Liver (tissue), 9 donors: ENCODE measurements around the gene KIAA1614. TPM values are rescaled to one million over a fixed set of nuclear protein-coding genes. Genes with fewer than 3 reads are reported as not detected.

Experiments used
- DNase-seq: peaks from one replicate; pipeline ENCODE4 v3.0.0-alpha.2; 2017; ENCODE audit warnings: low spot score
- H3K27ac ChIP-seq, 2 donors: one replicate each; pipeline ENCODE4 v1.7.0; 2013; ENCODE audit warnings: inconsistent platforms in 2 of 2, low read length in 2 of 2, control low read depth in 1 of 2, low read depth in 1 of 2, mild to moderate bottlenecking in 1 of 2
- H3K27me3 ChIP-seq, 4 donors: one replicate each; pipeline versions ENCODE4 v1.6.1 to v1.7.0; 2013; ENCODE audit warnings: low read length in 3 of 4, inconsistent platforms in 1 of 4, mild to moderate bottlenecking in 1 of 4, moderate library complexity in 1 of 4; ENCODE audit not compliant: control insufficient read depth in 4 of 4, insufficient read depth in 4 of 4
- H3K36me3 ChIP-seq, 4 donors: one replicate each; pipeline versions ENCODE4 v1.6.1 to v1.7.0; 2013; ENCODE audit warnings: low read length in 3 of 4, mild to moderate bottlenecking in 3 of 4, low read depth in 1 of 4, moderate library complexity in 1 of 4; ENCODE audit not compliant: control insufficient read depth in 4 of 4, insufficient read depth in 3 of 4
- H3K4me1 ChIP-seq, 4 donors: one replicate each; pipeline versions ENCODE4 v1.6.1 to v1.7.0; 2013; ENCODE audit warnings: low read length in 3 of 4, mild to moderate bottlenecking in 3 of 4, moderate library complexity in 1 of 4; ENCODE audit not compliant: control insufficient read depth in 4 of 4, insufficient read depth in 4 of 4
- H3K4me3 ChIP-seq, 3 donors: one replicate each; pipeline versions ENCODE4 v1.6.1 to v1.7.0; 2013; ENCODE audit warnings: low read length in 3 of 3, control low read depth in 1 of 3, low read depth in 1 of 3, mild to moderate bottlenecking in 1 of 3
- H3K9ac ChIP-seq, 2 donors: one replicate each; pipeline ENCODE4 v1.7.0; 2013; ENCODE audit warnings: low read length in 2 of 2, mild to moderate bottlenecking in 2 of 2, moderate library complexity in 2 of 2, control low read depth in 1 of 2, low read depth in 1 of 2
- H3K9me3 ChIP-seq, 4 donors: one replicate each; pipeline versions ENCODE4 v1.6.1 to v1.7.0; 2013; ENCODE audit warnings: low read length in 3 of 4; ENCODE audit not compliant: control insufficient read depth in 4 of 4
- EGR1 ChIP-seq, 2 donors: IDR thresholded peaks; 2 replicates each; pipeline ENCODE4 v1.6.1; 2016 to 2018; ENCODE audit warnings: antibody characterized with exemption in 2 of 2, low read depth in 2 of 2
- FOXA1 ChIP-seq: IDR thresholded peaks from 2 replicates; pipeline ENCODE4 v1.6.1; 2016; ENCODE audit warnings: antibody characterized with exemption
- GABPA ChIP-seq, 2 donors: IDR thresholded peaks in 1 of 2; conservative IDR thresholded peaks in 1 of 2; 2 replicates each; pipeline ENCODE4 v1.6.1; 2016; ENCODE audit warnings: antibody characterized with exemption in 2 of 2, mild to moderate bottlenecking in 1 of 2, moderate library complexity in 1 of 2
- HNF4G ChIP-seq: IDR thresholded peaks from 2 replicates; pipeline ENCODE4 v1.6.1; 2016; ENCODE audit warnings: antibody characterized with exemption
- MAX ChIP-seq: IDR thresholded peaks from 2 replicates; pipeline ENCODE4 v1.6.1; 2016; ENCODE audit warnings: antibody characterized with exemption
- NR2F2 ChIP-seq: IDR thresholded peaks from 2 replicates; pipeline ENCODE4 v1.6.1; 2016; ENCODE audit warnings: antibody characterized with exemption
- RAD21 ChIP-seq, 2 donors: IDR thresholded peaks; 2 replicates each; pipeline ENCODE4 v1.6.1; 2016; ENCODE audit warnings: antibody characterized with exemption in 2 of 2, mild to moderate bottlenecking in 2 of 2
- REST ChIP-seq: IDR thresholded peaks from 2 replicates; pipeline ENCODE4 v1.6.1; 2016; ENCODE audit warnings: antibody characterized with exemption, mild to moderate bottlenecking
- RXRA ChIP-seq, 2 donors: IDR thresholded peaks; 2 replicates each; pipeline ENCODE4 v1.6.1; 2017 to 2018; ENCODE audit warnings: antibody characterized with exemption in 2 of 2, mild to moderate bottlenecking in 1 of 2
- SP1 ChIP-seq: IDR thresholded peaks from 2 replicates; pipeline ENCODE4 v1.6.1; 2018; ENCODE audit warnings: antibody characterized with exemption, mild to moderate bottlenecking
- TAF1 ChIP-seq: conservative IDR thresholded peaks from 2 replicates; pipeline ENCODE4 v1.6.1; 2016; ENCODE audit warnings: antibody characterized with exemption, mild to moderate bottlenecking
- YY1 ChIP-seq: IDR thresholded peaks from 2 replicates; pipeline ENCODE4 v1.6.1; 2016; ENCODE audit warnings: antibody characterized with exemption, mild to moderate bottlenecking
- WGBS: extraction: QIAGEN DNeasy Blood & Tissue Kit; methylation state at CpG from one replicate; pipeline ENCODE4 v1.1.7; 2013; 5-methylcytosine and 5-hydroxymethylcytosine counted together
- polyA plus RNA-seq, 2 donors: library from polyadenylated mRNA; stranded (reverse) in 1 of 2; unstranded in 1 of 2; fragments of 200-250 nt in 1 of 2; fragments of >200 nt in 1 of 2; fragmentation: Nextera tagmentation in 1 of 2; extraction: Ambion mirVana in 1 of 2; gene quantifications; one replicate each; pipeline versions ENCODE4 v1.2.1 to v1.2.3, GENCODE V29; 2013 to 2015
- total RNA-seq, 2 donors: library from RNA; depleted of rRNA; stranded (reverse); fragments of >200 nt; gene quantifications; one replicate each; pipeline ENCODE4 v1.2.3, GENCODE V29; 2014
- TF ChIP-seq, protein P1 (sequence below): IDR thresholded peaks from 2 replicates; pipeline ENCODE4 v1.6.1; 2016; ENCODE audit warnings: antibody characterized with exemption
- TF ChIP-seq, protein P2 (sequence below): fragments of 150-350 bp; IDR thresholded peaks from 2 replicates; pipeline ENCODE4 v1.5.1; 2017; ENCODE audit warnings: improper control_type of control experiment, low read depth, low read length; ENCODE audit not compliant: missing input control
- donor health status: healthy.
- donor health status: healthy.
- donor health status: healthy.
- donor health status: healthy.
- donor health status: healthy.

Gene KIAA1614
- total and polyA plus RNA-seq, 4 donors: 0.21 to 1.1 (median 0.40) TPM

DNA sequence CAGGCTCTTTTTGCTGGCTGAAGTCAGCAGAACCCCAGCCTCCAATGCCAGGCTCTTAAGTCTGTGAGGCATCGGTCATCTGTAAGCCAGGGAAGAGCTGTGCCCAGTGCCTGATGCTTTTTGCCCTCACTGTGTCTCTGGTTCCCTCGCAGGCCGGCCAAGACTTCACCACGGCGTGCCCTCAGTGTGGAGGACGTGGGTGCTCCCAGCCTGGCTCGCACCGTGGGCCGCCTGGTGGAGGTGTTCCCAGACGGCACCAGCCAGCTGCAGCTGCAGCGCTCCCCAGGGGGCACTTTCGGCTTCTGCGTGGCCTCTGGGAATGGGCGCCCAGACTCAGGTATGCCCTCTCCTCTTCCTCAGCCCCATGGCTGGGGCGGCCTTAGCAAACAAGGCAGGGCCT is 32.5 kb downstream of the KIAA1614 start:
- TF ChIP-seq, protein P1, sequence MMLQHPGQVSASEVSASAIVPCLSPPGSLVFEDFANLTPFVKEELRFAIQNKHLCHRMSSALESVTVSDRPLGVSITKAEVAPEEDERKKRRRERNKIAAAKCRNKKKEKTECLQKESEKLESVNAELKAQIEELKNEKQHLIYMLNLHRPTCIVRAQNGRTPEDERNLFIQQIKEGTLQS: no peak
- TF ChIP-seq, protein P2, sequence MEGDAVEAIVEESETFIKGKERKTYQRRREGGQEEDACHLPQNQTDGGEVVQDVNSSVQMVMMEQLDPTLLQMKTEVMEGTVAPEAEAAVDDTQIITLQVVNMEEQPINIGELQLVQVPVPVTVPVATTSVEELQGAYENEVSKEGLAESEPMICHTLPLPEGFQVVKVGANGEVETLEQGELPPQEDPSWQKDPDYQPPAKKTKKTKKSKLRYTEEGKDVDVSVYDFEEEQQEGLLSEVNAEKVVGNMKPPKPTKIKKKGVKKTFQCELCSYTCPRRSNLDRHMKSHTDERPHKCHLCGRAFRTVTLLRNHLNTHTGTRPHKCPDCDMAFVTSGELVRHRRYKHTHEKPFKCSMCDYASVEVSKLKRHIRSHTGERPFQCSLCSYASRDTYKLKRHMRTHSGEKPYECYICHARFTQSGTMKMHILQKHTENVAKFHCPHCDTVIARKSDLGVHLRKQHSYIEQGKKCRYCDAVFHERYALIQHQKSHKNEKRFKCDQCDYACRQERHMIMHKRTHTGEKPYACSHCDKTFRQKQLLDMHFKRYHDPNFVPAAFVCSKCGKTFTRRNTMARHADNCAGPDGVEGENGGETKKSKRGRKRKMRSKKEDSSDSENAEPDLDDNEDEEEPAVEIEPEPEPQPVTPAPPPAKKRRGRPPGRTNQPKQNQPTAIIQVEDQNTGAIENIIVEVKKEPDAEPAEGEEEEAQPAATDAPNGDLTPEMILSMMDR: no peak
- TF ChIP-seq SP1 (no peak), HNF4G (no peak), GABPA (IDR thresholded peaks at IDR 0.05 in 1 of 2, conservative IDR thresholded peaks at IDR 0.05 in 1 of 2) (no peak), MAX (no peak), FOXA1 (no peak), RAD21 (IDR thresholded peaks at IDR 0.05) (no peak), EGR1 (IDR thresholded peaks at IDR 0.05; ENCODE audit: low read depth in 2 of 2) (no peak), TAF1 (no peak), YY1 (no peak), RXRA (IDR thresholded peaks at IDR 0.05) (no peak), REST (no peak)
- Histone ChIP-seq H3K27ac (no peak overlapping the region), H3K9me3 (peaks cover 4 to 16% (median 9%) of the 10 kb centered on the region in 4 donors), H3K4me3 (no peak overlapping the region), H3K9ac (no peak overlapping the region), H3K36me3 (no peaks in the 10 kb centered on the region), H3K4me1 (no peaks in the 10 kb centered on the region), H3K27me3 (no peaks in the 10 kb centered on the region)
- 97% methylated on average over 15 of the region's 15 CpGs for WGBS
- no peak for DNase-seq

DNA sequence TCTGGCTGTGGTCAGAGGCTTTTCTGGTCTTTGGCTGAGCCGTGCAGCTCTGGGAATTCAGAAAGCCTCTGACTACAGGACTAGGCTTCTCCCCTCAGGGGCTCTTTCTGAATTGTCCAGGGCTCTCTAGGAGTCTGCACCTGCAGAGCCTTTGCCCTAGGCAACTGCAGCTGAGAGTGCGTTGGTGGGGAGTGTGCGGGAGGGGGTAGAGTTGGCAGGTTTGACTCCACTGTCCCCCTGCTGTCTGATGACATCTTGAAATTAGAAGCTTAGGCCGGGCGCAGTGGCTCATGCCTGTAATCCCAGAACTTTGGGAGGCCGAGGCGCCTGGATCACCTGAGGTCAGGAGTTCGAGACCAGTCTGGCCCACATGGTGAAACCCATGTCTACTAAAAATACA is 32.9 kb downstream of the KIAA1614 start:
- H3K4me1 ChIP-seq: no peaks in the 10 kb centered on the region
- TF ChIP-seq NR2F2: no peak
- TF ChIP-seq HNF4G: no peak
- H3K9ac ChIP-seq: no peak overlapping the region
- 99% methylated on average over 8 of the region's 8 CpGs for WGBS
- no peak overlapping the region for H3K27ac ChIP-seq
- H3K9me3 ChIP-seq: peaks cover 4 to 16% (median 9%) of the 10 kb centered on the region in 4 donors
- no peaks in the 10 kb centered on the region for H3K27me3 ChIP-seq
- no peaks in the 10 kb centered on the region for H3K36me3 ChIP-seq
- no peak for DNase-seq
- no peak overlapping the region for H3K4me3 ChIP-seq
